GM23338 (cell line): ENCODE results near the gene EPS8L1. TPM values are rescaled to one million over a fixed set of nuclear protein-coding genes. Genes with fewer than 3 reads are reported as not detected.
A peak's percentile ranks its signal among the peaks of the same experiment; 100 is the strongest.

Experiments
- ATAC-seq: fragments of 200-7000 bp; cut with Tn5 transposase; 3 replicates; pipeline ENCODE4 v1.9.1; 2020
- DNase-seq: peaks from one replicate; pipeline ENCODE4 v3.0.0-alpha.2; 2015; ENCODE audit warnings: low spot score
- H2AFZ ChIP-seq: fragments of 200-600 bp; sonication (generic); 2 replicates; pipeline ENCODE4 v1.8.0; 2016; ENCODE audit warnings: antibody characterized with exemption, mild to moderate bottlenecking, moderate library complexity
- H3F3A ChIP-seq: fragments of 200-600 bp; sonication (generic); replicated peaks from 2 replicates; pipeline ENCODE4 v1.8.0; 2017; ENCODE audit warnings: antibody characterized with exemption, mixed run types, low read depth
- H3K27ac ChIP-seq: fragments of 200-600 bp; sonication (generic); 2 replicates; pipeline ENCODE4 v1.6.1; 2016; ENCODE audit warnings: low read depth
- H3K27me3 ChIP-seq: fragments of 200-600 bp; sonication (generic); 2 replicates; pipeline ENCODE4 v1.8.0; 2016; ENCODE audit warnings: mild to moderate bottlenecking, mixed run types, moderate library complexity; ENCODE audit not compliant: insufficient read depth
- H3K36me3 ChIP-seq: fragments of 200-600 bp; sonication (generic); 2 replicates; pipeline ENCODE4 v1.8.0; 2016; ENCODE audit warnings: mild to moderate bottlenecking; ENCODE audit not compliant: insufficient read depth
- H3K4me1 ChIP-seq: fragments of 200-600 bp; sonication (generic); 2 replicates; pipeline ENCODE4 v1.8.0; 2016; ENCODE audit warnings: mild to moderate bottlenecking, moderate library complexity; ENCODE audit not compliant: insufficient read depth
- H3K4me2 ChIP-seq: fragments of 200-600 bp; sonication (generic); 2 replicates; pipeline ENCODE4 v1.7.1; 2017; ENCODE audit warnings: mixed run types
- H3K4me3 ChIP-seq: fragments of 200-600 bp; sonication (generic); 2 replicates; pipeline ENCODE4 v1.6.1; 2016; ENCODE audit warnings: mixed run types
- H3K79me2 ChIP-seq: fragments of 200-600 bp; sonication (generic); replicated peaks from 2 replicates; pipeline ENCODE4 v1.8.0; 2017; ENCODE audit warnings: mild to moderate bottlenecking; ENCODE audit not compliant: insufficient read depth
- H3K9me2 ChIP-seq: fragments of 200-600 bp; sonication (generic); 2 replicates; pipeline ENCODE4 v1.8.0; 2017; ENCODE audit not compliant: insufficient read depth
- H4K20me1 ChIP-seq: fragments of 200-600 bp; sonication (generic); replicated peaks from 2 replicates; pipeline ENCODE4 v1.8.0; 2017; ENCODE audit warnings: mild to moderate bottlenecking; ENCODE audit not compliant: insufficient read depth
- H3K27ac Mint-ChIP-seq: 2 replicates; pipeline ENCODE4 v1.8.0; 2020; ENCODE audit warnings: inconsistent platforms, mild to moderate bottlenecking, moderate library complexity, mixed read lengths
- H3K27me3 Mint-ChIP-seq: 3 replicates; pipeline ENCODE4 v1.8.0; 2022; ENCODE audit warnings: low read depth, mild to moderate bottlenecking, moderate library complexity, mixed read lengths, inconsistent platforms; ENCODE audit not compliant: insufficient read depth, poor library complexity
- H3K36me3 Mint-ChIP-seq: 3 replicates; pipeline ENCODE4 v1.8.0; 2021; ENCODE audit warnings: low read depth, mild to moderate bottlenecking, inconsistent platforms, moderate library complexity, mixed read lengths
- H3K4me1 Mint-ChIP-seq: 3 replicates; pipeline ENCODE4 v1.8.0; 2020; ENCODE audit warnings: mild to moderate bottlenecking, inconsistent platforms, mixed read lengths
- H3K4me3 Mint-ChIP-seq: 3 replicates; pipeline ENCODE4 v1.8.0; 2021; ENCODE audit warnings: moderate library complexity, mild to moderate bottlenecking, inconsistent platforms, mixed read lengths
- H3K9me3 Mint-ChIP-seq: 3 replicates; pipeline ENCODE4 v1.8.0; 2020; ENCODE audit warnings: moderate library complexity, mild to moderate bottlenecking, inconsistent platforms, mixed read lengths
- CREB1 ChIP-seq: fragments of 250-450 bp; sonication (Bioruptor Pico); IDR thresholded peaks from 2 replicates; pipeline ENCODE4 v1.5.0; 2020; ENCODE audit warnings: low read depth, mild to moderate bottlenecking, moderate library complexity
- NANOG ChIP-seq: IDR thresholded peaks from 2 replicates; pipeline ENCODE4 v1.6.1; 2016; ENCODE audit warnings: antibody characterized with exemption, borderline replicate concordance
- ZNF114 ChIP-seq: fragments of 250-450 bp; sonication (Bioruptor Pico); IDR thresholded peaks from 2 replicates; pipeline ENCODE4 v1.5.0; 2020; ENCODE audit warnings: mild to moderate bottlenecking, moderate library complexity
- polyA plus RNA-seq: library from polyadenylated mRNA; unstranded; fragments of >200 nt; fragmentation: Nextera tagmentation; extraction: Ambion mirVana; gene quantifications from 2 replicates; pipeline ENCODE4 v1.2.1, GENCODE V29; 2016
- total RNA-seq: library from RNA; depleted of rRNA; stranded (reverse); fragments of >200 nt; shearing (Covaris generic); gene quantifications from 2 replicates; pipeline ENCODE4 v1.2.3, GENCODE V29; 2014
- TF ChIP-seq, protein P1 (sequence below), 2 experiments: fragments of 200-600 bp in 1 of 2; sonication (generic) in 1 of 2; conservative IDR thresholded peaks; 2 replicates each; pipeline versions ENCODE4 v1.5.1 to v1.6.1; 2016 to 2017; ENCODE audit warnings: antibody characterized with exemption in 2 of 2, low read depth in 2 of 2, mild to moderate bottlenecking in 2 of 2, moderate library complexity in 1 of 2
- TF ChIP-seq, protein P2 (sequence below): IDR thresholded peaks from 2 replicates; pipeline ENCODE4 v1.6.1; 2016; ENCODE audit warnings: antibody characterized with exemption
- TF ChIP-seq, protein P3 (sequence below): fragments of 250-450 bp; sonication (Bioruptor Pico); IDR thresholded peaks from 2 replicates; pipeline ENCODE4 v1.5.0; 2020; ENCODE audit warnings: mild to moderate bottlenecking, moderate library complexity

Gene EPS8L1
- total and polyA plus RNA-seq, 2 experiments from 2014 or later = 47.5 to 51.2 TPM

DNA sequence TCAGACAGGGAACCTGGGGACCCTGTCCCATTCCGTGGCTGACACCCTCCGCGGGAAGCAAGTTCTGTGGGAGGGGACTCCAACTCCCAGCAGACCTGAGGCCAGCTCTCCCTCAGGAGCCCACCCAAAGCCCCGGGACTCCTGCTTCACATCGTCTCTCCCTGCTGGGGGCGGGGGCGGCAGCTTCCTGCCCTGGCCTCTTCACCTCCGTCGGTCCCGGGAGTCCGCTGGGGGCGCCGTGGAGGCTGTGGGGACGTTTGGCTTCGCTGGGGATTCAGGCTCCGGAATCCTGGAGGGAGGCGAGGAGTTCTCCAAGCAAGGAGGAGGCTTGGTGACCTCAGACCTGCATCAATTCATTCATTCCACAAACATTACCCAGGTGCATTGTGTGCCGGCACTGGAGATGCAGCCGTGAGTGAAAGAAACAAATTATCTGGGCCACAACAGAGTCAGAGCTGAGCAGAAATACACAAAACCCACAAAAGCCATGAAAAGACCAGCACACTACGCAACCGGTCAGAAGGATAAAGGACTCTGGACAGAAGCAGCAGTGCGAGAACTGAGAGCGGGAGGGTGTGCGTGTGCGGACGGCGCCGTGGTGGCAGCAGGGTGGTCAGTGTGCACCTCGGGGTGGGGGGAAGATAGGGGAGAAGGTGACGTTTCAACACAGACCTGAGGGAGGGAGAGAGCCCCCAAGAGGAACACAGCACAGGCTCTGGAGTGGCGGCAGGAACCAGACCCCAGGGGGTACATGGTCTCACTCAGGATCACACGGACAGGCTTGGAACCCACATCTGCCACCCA is 19.0 kb downstream of the EPS8L1 start:
- Mint-ChIP-seq H3K4me3 (peak overlapping the region; percentile 28; the same call in 2 of the 3 replicates), H3K4me1 (peaks cover 16% of the 10 kb centered on the region), H3K36me3 (peaks cover 20% of the 10 kb centered on the region), H3K9me3 (no peaks in the 10 kb centered on the region), H3K27ac (peak overlapping the region; percentile 82; the same call in 1 of the 2 replicates), H3K27me3 (peaks cover 23% of the 10 kb centered on the region)
- H3K4me3 ChIP-seq = peak overlapping the region; percentile 21; the same call in 1 of the 2 replicates
- no peak for TF ChIP-seq NANOG
- TF ChIP-seq, protein P1, sequence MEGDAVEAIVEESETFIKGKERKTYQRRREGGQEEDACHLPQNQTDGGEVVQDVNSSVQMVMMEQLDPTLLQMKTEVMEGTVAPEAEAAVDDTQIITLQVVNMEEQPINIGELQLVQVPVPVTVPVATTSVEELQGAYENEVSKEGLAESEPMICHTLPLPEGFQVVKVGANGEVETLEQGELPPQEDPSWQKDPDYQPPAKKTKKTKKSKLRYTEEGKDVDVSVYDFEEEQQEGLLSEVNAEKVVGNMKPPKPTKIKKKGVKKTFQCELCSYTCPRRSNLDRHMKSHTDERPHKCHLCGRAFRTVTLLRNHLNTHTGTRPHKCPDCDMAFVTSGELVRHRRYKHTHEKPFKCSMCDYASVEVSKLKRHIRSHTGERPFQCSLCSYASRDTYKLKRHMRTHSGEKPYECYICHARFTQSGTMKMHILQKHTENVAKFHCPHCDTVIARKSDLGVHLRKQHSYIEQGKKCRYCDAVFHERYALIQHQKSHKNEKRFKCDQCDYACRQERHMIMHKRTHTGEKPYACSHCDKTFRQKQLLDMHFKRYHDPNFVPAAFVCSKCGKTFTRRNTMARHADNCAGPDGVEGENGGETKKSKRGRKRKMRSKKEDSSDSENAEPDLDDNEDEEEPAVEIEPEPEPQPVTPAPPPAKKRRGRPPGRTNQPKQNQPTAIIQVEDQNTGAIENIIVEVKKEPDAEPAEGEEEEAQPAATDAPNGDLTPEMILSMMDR (conservative IDR thresholded peaks at IDR 0.05; ENCODE audit: low read depth in 2 of 2) = peak; percentile 60 to 68
- ATAC-seq = peak; percentile 17
- peak; percentile 88 for DNase-seq
- no peaks in the 10 kb centered on the region for H3K36me3 ChIP-seq
- no peak overlapping the region for H3K27ac ChIP-seq
- peak overlapping the region; percentile 74 for H3K4me2 ChIP-seq
- H3K79me2 ChIP-seq = no peaks in the 10 kb centered on the region
- no peaks in the 10 kb centered on the region for H3K27me3 ChIP-seq
- H4K20me1 ChIP-seq = no peaks in the 10 kb centered on the region; the same call in 1 of the 2 replicates
- H3K4me1 ChIP-seq = peaks cover 14% of the 10 kb centered on the region
- H3K9me2 ChIP-seq = no peaks in the 10 kb centered on the region
- peaks cover 8% of the 10 kb centered on the region; the same call in 1 of the 2 replicates for H3F3A ChIP-seq
- H2AFZ ChIP-seq = no peak overlapping the region

DNA sequence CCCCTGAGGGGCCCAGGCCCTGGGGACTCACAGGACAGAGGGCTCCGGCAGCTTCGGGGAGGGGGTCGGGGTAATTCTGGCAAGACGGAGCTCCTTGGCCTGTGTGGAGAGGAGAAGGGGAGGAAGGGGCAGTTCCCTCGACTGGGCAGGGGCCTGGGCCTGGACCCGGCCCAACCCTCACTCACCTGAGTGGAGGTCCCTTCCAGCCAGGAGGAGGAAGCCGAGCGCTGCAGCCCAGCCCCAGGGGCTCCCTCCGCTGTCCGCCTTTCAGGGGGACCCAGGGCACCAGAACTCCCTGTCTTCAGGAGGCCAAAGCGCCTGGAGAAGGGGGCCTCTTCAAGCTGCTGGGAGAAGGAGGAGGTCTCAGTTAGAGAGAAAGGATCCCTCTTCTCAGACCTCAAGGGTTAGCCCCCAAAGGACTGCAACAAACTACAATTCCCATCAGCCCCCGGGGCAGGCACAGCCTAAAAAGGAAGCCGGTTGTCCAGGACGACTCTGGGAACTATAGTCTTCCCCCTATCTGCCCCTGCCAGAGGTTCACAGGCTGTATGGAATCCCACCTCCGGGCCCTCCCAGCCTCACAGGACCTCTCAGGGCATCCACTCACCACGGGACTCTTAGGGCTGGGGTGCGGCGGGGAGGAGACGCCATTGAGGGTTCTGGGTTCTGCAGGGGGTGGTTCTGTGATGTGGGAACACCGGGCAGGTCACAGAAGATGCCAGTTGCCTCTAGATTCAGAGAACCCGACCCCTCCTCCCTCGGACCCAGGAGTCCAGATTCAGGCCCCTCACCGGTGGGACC is 19.8 kb downstream of the EPS8L1 start:
- Histone ChIP-seq H3K79me2 (no peaks in the 10 kb centered on the region), H3F3A (peaks cover 8% of the 10 kb centered on the region; the same call in 1 of the 2 replicates), H3K4me2 (no peak overlapping the region), H3K9me2 (no peaks in the 10 kb centered on the region), H3K4me3 (no peak overlapping the region), H3K27ac (no peak overlapping the region), H2AFZ (no peak overlapping the region), H4K20me1 (no peaks in the 10 kb centered on the region; the same call in 1 of the 2 replicates), H3K27me3 (no peaks in the 10 kb centered on the region), H3K36me3 (no peaks in the 10 kb centered on the region), H3K4me1 (peaks cover 14% of the 10 kb centered on the region)
- Mint-ChIP-seq H3K4me3 (no peak overlapping the region), H3K9me3 (no peaks in the 10 kb centered on the region), H3K27me3 (peaks cover 19% of the 10 kb centered on the region), H3K4me1 (peaks cover 19% of the 10 kb centered on the region), H3K27ac (no peak overlapping the region), H3K36me3 (peaks cover 13% of the 10 kb centered on the region)
- ATAC-seq (peak; percentile 4), DNase-seq (peak; percentile 67)
- no peak for TF ChIP-seq NANOG
- TF ChIP-seq, protein P2, sequence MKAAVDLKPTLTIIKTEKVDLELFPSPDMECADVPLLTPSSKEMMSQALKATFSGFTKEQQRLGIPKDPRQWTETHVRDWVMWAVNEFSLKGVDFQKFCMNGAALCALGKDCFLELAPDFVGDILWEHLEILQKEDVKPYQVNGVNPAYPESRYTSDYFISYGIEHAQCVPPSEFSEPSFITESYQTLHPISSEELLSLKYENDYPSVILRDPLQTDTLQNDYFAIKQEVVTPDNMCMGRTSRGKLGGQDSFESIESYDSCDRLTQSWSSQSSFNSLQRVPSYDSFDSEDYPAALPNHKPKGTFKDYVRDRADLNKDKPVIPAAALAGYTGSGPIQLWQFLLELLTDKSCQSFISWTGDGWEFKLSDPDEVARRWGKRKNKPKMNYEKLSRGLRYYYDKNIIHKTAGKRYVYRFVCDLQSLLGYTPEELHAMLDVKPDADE = peak; percentile 83
- TF ChIP-seq, protein P3, sequence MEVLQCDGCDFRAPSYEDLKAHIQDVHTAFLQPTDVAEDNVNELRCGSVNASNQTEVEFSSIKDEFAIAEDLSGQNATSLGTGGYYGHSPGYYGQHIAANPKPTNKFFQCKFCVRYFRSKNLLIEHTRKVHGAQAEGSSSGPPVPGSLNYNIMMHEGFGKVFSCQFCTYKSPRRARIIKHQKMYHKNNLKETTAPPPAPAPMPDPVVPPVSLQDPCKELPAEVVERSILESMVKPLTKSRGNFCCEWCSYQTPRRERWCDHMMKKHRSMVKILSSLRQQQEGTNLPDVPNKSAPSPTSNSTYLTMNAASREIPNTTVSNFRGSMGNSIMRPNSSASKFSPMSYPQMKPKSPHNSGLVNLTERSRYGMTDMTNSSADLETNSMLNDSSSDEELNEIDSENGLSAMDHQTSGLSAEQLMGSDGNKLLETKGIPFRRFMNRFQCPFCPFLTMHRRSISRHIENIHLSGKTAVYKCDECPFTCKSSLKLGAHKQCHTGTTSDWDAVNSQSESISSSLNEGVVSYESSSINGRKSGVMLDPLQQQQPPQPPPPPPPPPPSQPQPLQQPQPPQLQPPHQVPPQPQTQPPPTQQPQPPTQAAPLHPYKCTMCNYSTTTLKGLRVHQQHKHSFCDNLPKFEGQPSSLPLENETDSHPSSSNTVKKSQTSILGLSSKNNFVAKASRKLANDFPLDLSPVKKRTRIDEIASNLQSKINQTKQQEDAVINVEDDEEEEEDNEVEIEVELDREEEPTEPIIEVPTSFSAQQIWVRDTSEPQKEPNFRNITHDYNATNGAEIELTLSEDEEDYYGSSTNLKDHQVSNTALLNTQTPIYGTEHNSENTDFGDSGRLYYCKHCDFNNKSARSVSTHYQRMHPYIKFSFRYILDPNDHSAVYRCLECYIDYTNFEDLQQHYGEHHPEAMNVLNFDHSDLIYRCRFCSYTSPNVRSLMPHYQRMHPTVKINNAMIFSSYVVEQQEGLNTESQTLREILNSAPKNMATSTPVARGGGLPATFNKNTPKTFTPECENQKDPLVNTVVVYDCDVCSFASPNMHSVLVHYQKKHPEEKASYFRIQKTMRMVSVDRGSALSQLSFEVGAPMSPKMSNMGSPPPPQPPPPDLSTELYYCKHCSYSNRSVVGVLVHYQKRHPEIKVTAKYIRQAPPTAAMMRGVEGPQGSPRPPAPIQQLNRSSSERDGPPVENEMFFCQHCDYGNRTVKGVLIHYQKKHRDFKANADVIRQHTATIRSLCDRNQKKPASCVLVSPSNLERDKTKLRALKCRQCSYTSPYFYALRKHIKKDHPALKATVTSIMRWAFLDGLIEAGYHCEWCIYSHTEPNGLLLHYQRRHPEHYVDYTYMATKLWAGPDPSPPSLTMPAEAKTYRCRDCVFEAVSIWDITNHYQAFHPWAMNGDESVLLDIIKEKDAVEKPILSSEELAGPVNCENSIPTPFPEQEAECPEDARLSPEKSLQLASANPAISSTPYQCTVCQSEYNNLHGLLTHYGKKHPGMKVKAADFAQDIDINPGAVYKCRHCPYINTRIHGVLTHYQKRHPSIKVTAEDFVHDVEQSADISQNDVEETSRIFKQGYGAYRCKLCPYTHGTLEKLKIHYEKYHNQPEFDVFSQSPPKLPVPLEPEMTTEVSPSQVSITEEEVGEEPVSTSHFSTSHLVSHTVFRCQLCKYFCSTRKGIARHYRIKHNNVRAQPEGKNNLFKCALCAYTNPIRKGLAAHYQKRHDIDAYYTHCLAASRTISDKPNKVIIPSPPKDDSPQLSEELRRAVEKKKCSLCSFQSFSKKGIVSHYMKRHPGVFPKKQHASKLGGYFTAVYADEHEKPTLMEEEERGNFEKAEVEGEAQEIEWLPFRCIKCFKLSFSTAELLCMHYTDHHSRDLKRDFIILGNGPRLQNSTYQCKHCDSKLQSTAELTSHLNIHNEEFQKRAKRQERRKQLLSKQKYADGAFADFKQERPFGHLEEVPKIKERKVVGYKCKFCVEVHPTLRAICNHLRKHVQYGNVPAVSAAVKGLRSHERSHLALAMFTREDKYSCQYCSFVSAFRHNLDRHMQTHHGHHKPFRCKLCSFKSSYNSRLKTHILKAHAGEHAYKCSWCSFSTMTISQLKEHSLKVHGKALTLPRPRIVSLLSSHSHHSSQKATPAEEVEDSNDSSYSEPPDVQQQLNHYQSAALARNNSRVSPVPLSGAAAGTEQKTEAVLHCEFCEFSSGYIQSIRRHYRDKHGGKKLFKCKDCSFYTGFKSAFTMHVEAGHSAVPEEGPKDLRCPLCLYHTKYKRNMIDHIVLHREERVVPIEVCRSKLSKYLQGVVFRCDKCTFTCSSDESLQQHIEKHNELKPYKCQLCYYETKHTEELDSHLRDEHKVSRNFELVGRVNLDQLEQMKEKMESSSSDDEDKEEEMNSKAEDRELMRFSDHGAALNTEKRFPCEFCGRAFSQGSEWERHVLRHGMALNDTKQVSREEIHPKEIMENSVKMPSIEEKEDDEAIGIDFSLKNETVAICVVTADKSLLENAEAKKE (CRISPR knock-in tag) = no peak
- TF ChIP-seq ZNF114 (CRISPR knock-in tag) = no peak
- no peak for TF ChIP-seq CREB1
